Measurements from ENCODE around the gene RFX8. TPM values are rescaled to one million over a fixed set of nuclear protein-coding genes. Genes with fewer than 3 reads are reported as not detected.
A peak's percentile ranks its signal among the peaks of the same experiment; 100 is the strongest.

RFX8 gene
- total and polyA plus RNA-seq, 4 donors, result 0.96 to 2.1 (median 1.0) TPM; not detected in 1

DNA sequence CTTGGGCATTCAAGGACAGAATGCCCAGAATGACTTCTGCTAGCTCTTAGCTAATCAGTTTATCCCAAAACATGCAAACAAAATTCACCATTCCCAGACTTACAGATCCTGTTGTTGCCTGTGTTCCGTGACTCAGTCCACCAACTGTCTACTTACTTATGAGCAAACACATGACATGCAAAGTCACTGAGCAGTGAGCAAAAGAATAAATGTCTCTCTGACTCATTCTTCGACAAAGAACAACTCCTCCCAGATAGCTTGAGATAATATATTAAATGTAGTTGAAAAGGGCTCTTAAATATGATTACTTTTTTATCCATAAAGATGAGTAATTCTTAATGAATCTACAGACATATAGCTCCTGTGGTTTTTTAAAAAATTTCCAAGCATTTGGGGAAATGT, 78.6 kb downstream of the RFX8 start:
- intact Hi-C loops (cut with DNase I), result no loop called here
- H3K4me3 ChIP-seq (ENCODE audit: low read length in 2 of 2), result no peak overlapping the region
- no peaks in the 10 kb centered on the region for H3K36me3 ChIP-seq (ENCODE audit: control insufficient read depth in 1 of 2, insufficient read depth in 2 of 2, low read length in 1 of 2)
- no peaks in the 10 kb centered on the region for H3K4me1 ChIP-seq (ENCODE audit: control insufficient read depth in 1 of 2, insufficient read depth in 2 of 2, low read length in 2 of 2)
- no peaks in the 10 kb centered on the region for H3K9me3 ChIP-seq (ENCODE audit: control insufficient read depth, low read length)
- no peaks in the 10 kb centered on the region for H3K27me3 ChIP-seq (ENCODE audit: control insufficient read depth in 1 of 2, insufficient read depth in 2 of 2, low read length in 1 of 2)
- H3K27ac ChIP-seq (ENCODE audit: low read depth in 1 of 2, low read length in 2 of 2), result no peak overlapping the region
- ATAC-seq (ENCODE audit: low FRiP score) (no peak), DNase-seq (no peak)
- WGBS, 2 donors, result 66 to 78% methylated on average over 2 of the region's 2 CpGs

DNA sequence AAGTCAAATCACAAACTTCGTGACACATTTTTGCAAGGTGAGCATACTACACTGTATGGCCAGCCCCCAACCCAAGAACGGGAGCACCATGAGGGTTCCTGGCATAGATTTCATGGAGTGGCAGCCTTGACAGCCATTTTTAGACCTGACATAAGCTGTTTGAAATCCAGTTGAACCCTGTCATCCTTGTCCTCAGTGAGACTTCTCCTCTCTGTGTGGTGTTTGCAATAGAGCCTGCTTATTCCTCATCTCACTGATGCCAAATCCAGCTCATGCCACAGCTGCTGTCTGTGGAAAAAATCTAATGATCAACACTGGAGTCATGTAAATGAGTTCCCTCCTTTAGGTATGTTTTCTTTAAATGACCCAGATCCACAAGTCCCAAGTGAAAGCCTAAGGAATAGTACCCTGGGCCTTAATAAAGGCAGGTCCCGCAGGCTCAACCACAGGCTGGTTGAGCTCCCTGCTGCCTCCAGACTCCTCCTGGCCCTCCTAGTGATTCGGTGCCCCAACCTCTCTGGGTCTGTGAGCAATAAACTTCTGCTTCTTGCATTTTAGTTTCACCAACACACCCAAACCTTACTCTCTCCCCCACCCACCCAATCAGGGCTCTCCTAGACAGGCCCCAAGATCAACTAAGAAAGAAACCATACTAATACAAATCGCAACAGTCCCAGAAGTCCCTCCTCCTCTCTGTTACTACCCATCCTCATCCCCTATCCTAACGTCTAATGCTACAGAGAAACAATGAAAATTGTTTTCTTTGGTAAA, 79.2 kb downstream of the RFX8 start:
- no peak overlapping the region for H3K4me3 ChIP-seq (ENCODE audit: low read length in 2 of 2)
- DNase-seq, result no peak
- no peaks in the 10 kb centered on the region for H3K36me3 ChIP-seq (ENCODE audit: control insufficient read depth in 1 of 2, insufficient read depth in 2 of 2, low read length in 1 of 2)
- no peaks in the 10 kb centered on the region for H3K9me3 ChIP-seq (ENCODE audit: control insufficient read depth, low read length)
- no peak for ATAC-seq (ENCODE audit: low FRiP score)
- no peaks in the 10 kb centered on the region for H3K4me1 ChIP-seq (ENCODE audit: control insufficient read depth in 1 of 2, insufficient read depth in 2 of 2, low read length in 2 of 2)
- WGBS, 2 donors, result 89 to 91% methylated on average over 6 of the region's 6 CpGs
- H3K27me3 ChIP-seq (ENCODE audit: control insufficient read depth in 1 of 2, insufficient read depth in 2 of 2, low read length in 1 of 2), result no peaks in the 10 kb centered on the region
- intact Hi-C loops (cut with DNase I), result no loop called here
- H3K27ac ChIP-seq (ENCODE audit: low read depth in 1 of 2, low read length in 2 of 2), result no peak overlapping the region

GRCh38 chr2:101388232-101388631, 86.7 kb downstream of the RFX8 start:
- no peak for DNase-seq
- H3K4me3 ChIP-seq (ENCODE audit: low read length in 2 of 2), result no peak overlapping the region
- no peak for ATAC-seq (ENCODE audit: low FRiP score)
- H3K27ac ChIP-seq (ENCODE audit: low read depth in 1 of 2, low read length in 2 of 2), result no peak overlapping the region
- H3K4me1 ChIP-seq (ENCODE audit: control insufficient read depth in 1 of 2, insufficient read depth in 2 of 2, low read length in 2 of 2), result no peaks in the 10 kb centered on the region
- no peaks in the 10 kb centered on the region for H3K36me3 ChIP-seq (ENCODE audit: control insufficient read depth in 1 of 2, insufficient read depth in 2 of 2, low read length in 1 of 2)
- intact Hi-C loops (cut with DNase I), result no loop called here
- 49 to 57% methylated on average over 4 of the region's 4 CpGs for WGBS, 2 donors
- no peaks in the 10 kb centered on the region for H3K27me3 ChIP-seq (ENCODE audit: control insufficient read depth in 1 of 2, insufficient read depth in 2 of 2, low read length in 1 of 2)
- no peaks in the 10 kb centered on the region for H3K9me3 ChIP-seq (ENCODE audit: control insufficient read depth, low read length)

- DNase-seq (peak; percentile 75 to 85), ATAC-seq (ENCODE audit: low FRiP score) (peak; percentile 74)
- no peak within 1 kb of the TSS for H3K27ac ChIP-seq (ENCODE audit: low read depth in 1 of 2, low read length in 2 of 2)
- H3K36me3 ChIP-seq (ENCODE audit: control insufficient read depth in 1 of 2, insufficient read depth in 2 of 2, low read length in 1 of 2), result no peaks in the 10 kb centered on the region
- no peaks in the 10 kb centered on the region for H3K4me1 ChIP-seq (ENCODE audit: control insufficient read depth in 1 of 2, insufficient read depth in 2 of 2, low read length in 2 of 2)
- no peaks in the 10 kb centered on the region for H3K27me3 ChIP-seq (ENCODE audit: control insufficient read depth in 1 of 2, insufficient read depth in 2 of 2, low read length in 1 of 2)
- 0 to 1% methylated on average over 50 to 79 of the region's 79 CpGs for WGBS, 2 donors
- peak within 1 kb of the TSS in 1 of 2 donors; percentile 27 for H3K4me3 ChIP-seq (ENCODE audit: low read length in 2 of 2)
- H3K9me3 ChIP-seq (ENCODE audit: control insufficient read depth, low read length), result no peaks in the 10 kb centered on the region
- intact Hi-C loops (cut with DNase I), result no loop called here
Measured at GRCh38 chr2:101387151-101387834, 87.6 kb downstream of the RFX8 start, which contains the start of gene CREG2. Gene CREG2 (minus strand): TSS chr2:101387503. CDS start chr2:101387457, 46 bp downstream.

- H3K9me3 ChIP-seq (ENCODE audit: control insufficient read depth, low read length), result no peaks in the 10 kb centered on the region
- no peaks in the 10 kb centered on the region for H3K27me3 ChIP-seq (ENCODE audit: control insufficient read depth in 1 of 2, insufficient read depth in 2 of 2, low read length in 1 of 2)
- 3% methylated on average over 33 to 45 of the region's 45 CpGs for WGBS, 2 donors
- no peaks in the 10 kb centered on the region for H3K4me1 ChIP-seq (ENCODE audit: control insufficient read depth in 1 of 2, insufficient read depth in 2 of 2, low read length in 2 of 2)
- H3K36me3 ChIP-seq (ENCODE audit: control insufficient read depth in 1 of 2, insufficient read depth in 2 of 2, low read length in 1 of 2), result no peaks in the 10 kb centered on the region
- peak; percentile 46 for ATAC-seq (ENCODE audit: low FRiP score)
- intact Hi-C loops (cut with DNase I), result no loop called here
- no peak overlapping the region for H3K27ac ChIP-seq (ENCODE audit: low read depth in 1 of 2, low read length in 2 of 2)
- DNase-seq, result peak in 1 of 2 donors; percentile 44
- peak overlapping the region in 1 of 2 donors; percentile 27 for H3K4me3 ChIP-seq (ENCODE audit: low read length in 2 of 2)
Measured at GRCh38 chr2:101386599-101387150, 88.2 kb downstream of the RFX8 start.

DNA sequence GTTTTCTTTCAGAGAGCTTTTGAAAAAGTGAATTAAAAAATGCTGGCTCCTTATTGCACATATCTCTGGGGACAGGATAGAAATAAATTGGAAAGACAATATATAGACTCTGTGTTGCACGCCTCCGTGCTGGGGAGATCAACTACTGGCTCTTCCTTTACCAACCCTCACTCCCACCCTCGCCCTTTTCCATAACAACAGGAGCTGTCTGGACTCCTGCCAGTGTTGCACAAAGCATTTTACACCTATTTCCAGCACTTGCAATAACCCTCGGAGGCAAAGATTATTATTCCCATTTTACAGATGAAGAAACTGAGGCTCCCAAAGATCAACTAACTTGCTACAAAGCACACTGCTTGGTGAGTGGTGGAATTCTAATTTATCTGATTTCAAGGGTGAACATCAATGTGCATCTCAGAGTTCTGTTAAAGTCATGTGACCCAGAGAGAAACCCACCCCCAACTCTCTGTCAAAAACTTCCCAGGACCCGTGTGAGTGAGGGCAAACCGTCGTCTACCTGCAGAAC, 91.8 kb downstream of the RFX8 start:
- Histone ChIP-seq H3K4me3 (ENCODE audit: low read length in 2 of 2) (no peak overlapping the region), H3K36me3 (ENCODE audit: control insufficient read depth in 1 of 2, insufficient read depth in 2 of 2, low read length in 1 of 2) (no peaks in the 10 kb centered on the region), H3K9me3 (ENCODE audit: control insufficient read depth, low read length) (no peaks in the 10 kb centered on the region), H3K27ac (ENCODE audit: low read depth in 1 of 2, low read length in 2 of 2) (no peak overlapping the region), H3K4me1 (ENCODE audit: control insufficient read depth in 1 of 2, insufficient read depth in 2 of 2, low read length in 2 of 2) (no peaks in the 10 kb centered on the region), H3K27me3 (ENCODE audit: control insufficient read depth in 1 of 2, insufficient read depth in 2 of 2, low read length in 1 of 2) (no peaks in the 10 kb centered on the region)
- 84 to 89% methylated on average over 7 of the region's 7 CpGs for WGBS, 2 donors
- no peak for ATAC-seq (ENCODE audit: low FRiP score)
- DNase-seq, result no peak
- intact Hi-C loops (cut with DNase I), result no loop called here

DNA sequence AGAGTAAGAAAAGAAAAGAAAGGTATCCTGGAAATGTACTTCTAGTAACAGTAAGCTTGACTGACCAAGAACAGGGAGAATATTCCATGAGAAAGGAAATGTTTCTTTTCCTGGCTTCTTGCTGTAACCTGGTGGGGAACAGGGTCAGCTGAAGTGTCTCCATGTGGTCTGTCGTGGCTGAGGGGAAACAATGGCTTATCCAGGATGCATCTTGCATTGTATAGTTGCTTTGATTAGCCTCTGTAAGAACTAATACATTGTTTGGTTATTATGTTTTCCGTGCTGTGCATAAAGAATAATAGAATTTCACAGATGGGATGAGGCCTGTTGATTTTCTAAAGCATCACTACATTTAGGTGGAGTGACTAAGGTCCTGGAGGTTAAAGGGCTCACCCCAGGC, 92.5 kb downstream of the RFX8 start:
- Histone ChIP-seq H3K27ac (ENCODE audit: low read depth in 1 of 2, low read length in 2 of 2) (no peak overlapping the region), H3K4me3 (ENCODE audit: low read length in 2 of 2) (no peak overlapping the region), H3K36me3 (ENCODE audit: control insufficient read depth in 1 of 2, insufficient read depth in 2 of 2, low read length in 1 of 2) (no peaks in the 10 kb centered on the region), H3K9me3 (ENCODE audit: control insufficient read depth, low read length) (no peaks in the 10 kb centered on the region), H3K4me1 (ENCODE audit: control insufficient read depth in 1 of 2, insufficient read depth in 2 of 2, low read length in 2 of 2) (no peaks in the 10 kb centered on the region), H3K27me3 (ENCODE audit: control insufficient read depth in 1 of 2, insufficient read depth in 2 of 2, low read length in 1 of 2) (no peaks in the 10 kb centered on the region)
- WGBS, 2 donors, result 94 to 97% methylated on average over 2 of the region's 2 CpGs
- intact Hi-C loops (cut with DNase I), result no loop called here
- DNase-seq, result no peak
- no peak for ATAC-seq (ENCODE audit: low FRiP score)

DNA sequence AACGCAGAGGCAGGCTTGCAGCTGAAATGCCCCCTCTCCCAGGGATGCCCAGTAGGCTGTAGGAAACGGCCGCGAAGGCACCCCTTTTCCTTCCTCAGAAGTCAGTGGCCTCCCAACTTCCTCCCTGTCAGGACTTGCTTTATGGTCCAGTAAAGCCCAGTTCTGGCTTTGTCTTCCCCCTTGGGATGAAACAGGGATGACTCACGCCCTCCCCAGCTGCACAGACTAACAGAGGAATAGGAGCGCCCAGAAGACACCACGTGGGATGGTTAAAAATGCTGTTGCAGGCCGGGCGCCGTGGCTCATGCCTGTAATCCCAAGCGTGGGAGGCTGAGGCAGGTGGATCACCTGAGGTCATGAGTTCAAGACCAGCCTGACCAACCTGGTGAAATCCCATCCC, 94.5 kb downstream of the RFX8 start:
- intact Hi-C loops (cut with DNase I), result no loop called here
- H3K27ac ChIP-seq (ENCODE audit: low read depth in 1 of 2, low read length in 2 of 2), result no peak overlapping the region
- no peaks in the 10 kb centered on the region for H3K27me3 ChIP-seq (ENCODE audit: control insufficient read depth in 1 of 2, insufficient read depth in 2 of 2, low read length in 1 of 2)
- H3K36me3 ChIP-seq (ENCODE audit: control insufficient read depth in 1 of 2, insufficient read depth in 2 of 2, low read length in 1 of 2), result no peaks in the 10 kb centered on the region
- no peak overlapping the region for H3K4me3 ChIP-seq (ENCODE audit: low read length in 2 of 2)
- no peak for ATAC-seq (ENCODE audit: low FRiP score)
- peak in 1 of 2 donors; percentile 68 for DNase-seq
- no peaks in the 10 kb centered on the region for H3K4me1 ChIP-seq (ENCODE audit: control insufficient read depth in 1 of 2, insufficient read depth in 2 of 2, low read length in 2 of 2)
- no peaks in the 10 kb centered on the region for H3K9me3 ChIP-seq (ENCODE audit: control insufficient read depth, low read length)
- 84 to 89% methylated on average over 11 of the region's 11 CpGs for WGBS, 2 donors

All from aorta (tissue), 5 donors.